GM10248 (cell line): ENCODE data around the gene CD300LB.
"Not testable (repeated sequence)": the region's sequence is repeated elsewhere in the genome, so short reads cannot be mapped to it uniquely, and the experiment has no call there.

Experiments used
- CTCF ChIA-PET: fragments of 300-600 bp; sonication (Branson Sonifier 250); formaldehyde crosslinking; extraction: SDS; loops from one replicate; lab custom pipeline; 2021; ENCODE audit warnings: antibody characterized with exemption; lab: Yijun Ruan, JAX
- POLR2A ChIA-PET: fragments of 350-650 bp; sonication (Branson Sonifier 250); formaldehyde crosslinking; extraction: SDS; loops from one replicate; lab custom pipeline; 2020; ENCODE audit warnings: antibody characterized with exemption; lab: Yijun Ruan, JAX
- DNase-seq: peaks from one replicate; pipeline ENCODE4 v3.0.0; 2012; ENCODE audit errors: extremely low spot score
- TF ChIP-seq, protein P1 (sequence below): IDR thresholded peaks from 2 replicates; pipeline ENCODE4 v1.5.1; 2012; ENCODE audit warnings: mild to moderate bottlenecking, low read depth; ENCODE audit errors: extremely low read depth, missing control alignments, control extremely low read depth

CD300LB gene

DNA sequence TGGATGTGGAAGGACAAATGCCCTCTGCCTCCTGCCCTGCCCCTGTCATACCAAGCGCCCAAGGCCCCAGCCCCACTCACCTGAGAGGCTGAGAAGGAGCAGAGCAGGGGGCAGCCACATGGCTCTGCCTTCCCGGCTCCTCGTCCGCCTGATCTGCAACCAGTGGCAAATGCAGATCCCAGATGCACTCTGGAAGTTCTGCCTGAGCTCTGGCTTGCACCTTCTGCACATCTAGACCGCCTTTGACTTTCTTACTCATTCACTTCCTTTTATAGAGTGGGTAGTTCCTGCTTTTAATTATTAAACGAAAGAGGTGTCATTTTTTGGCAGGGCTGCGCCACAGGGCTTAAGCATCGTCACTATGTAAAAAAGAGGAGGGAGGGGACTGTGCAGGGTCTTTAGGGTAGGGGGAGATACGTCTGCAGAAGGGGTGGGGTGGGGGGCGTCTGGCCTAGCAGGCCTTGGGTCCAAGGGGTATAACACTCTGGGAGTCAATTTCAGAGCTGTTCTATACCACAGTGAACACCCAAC is at the start of gene CD300LB:
Gene CD300LB, minus strand, starts transcription at position 245 of the 531 bp plus-strand sequence. Its CDS starts 125 bp downstream, at position 120.
- ChIA-PET CTCF (interaction anchor here (1.0 to 7.7 kb wide), 13 partner anchors 11 to 235 kb away, joined by 3 to 68 read pairs (median 3); partner anchors contain the start of gene GPR142), POLR2A (no interaction called here)
- TF ChIP-seq, protein P1, sequence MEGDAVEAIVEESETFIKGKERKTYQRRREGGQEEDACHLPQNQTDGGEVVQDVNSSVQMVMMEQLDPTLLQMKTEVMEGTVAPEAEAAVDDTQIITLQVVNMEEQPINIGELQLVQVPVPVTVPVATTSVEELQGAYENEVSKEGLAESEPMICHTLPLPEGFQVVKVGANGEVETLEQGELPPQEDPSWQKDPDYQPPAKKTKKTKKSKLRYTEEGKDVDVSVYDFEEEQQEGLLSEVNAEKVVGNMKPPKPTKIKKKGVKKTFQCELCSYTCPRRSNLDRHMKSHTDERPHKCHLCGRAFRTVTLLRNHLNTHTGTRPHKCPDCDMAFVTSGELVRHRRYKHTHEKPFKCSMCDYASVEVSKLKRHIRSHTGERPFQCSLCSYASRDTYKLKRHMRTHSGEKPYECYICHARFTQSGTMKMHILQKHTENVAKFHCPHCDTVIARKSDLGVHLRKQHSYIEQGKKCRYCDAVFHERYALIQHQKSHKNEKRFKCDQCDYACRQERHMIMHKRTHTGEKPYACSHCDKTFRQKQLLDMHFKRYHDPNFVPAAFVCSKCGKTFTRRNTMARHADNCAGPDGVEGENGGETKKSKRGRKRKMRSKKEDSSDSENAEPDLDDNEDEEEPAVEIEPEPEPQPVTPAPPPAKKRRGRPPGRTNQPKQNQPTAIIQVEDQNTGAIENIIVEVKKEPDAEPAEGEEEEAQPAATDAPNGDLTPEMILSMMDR = no peak
- peak; percentile 45 for DNase-seq

DNA sequence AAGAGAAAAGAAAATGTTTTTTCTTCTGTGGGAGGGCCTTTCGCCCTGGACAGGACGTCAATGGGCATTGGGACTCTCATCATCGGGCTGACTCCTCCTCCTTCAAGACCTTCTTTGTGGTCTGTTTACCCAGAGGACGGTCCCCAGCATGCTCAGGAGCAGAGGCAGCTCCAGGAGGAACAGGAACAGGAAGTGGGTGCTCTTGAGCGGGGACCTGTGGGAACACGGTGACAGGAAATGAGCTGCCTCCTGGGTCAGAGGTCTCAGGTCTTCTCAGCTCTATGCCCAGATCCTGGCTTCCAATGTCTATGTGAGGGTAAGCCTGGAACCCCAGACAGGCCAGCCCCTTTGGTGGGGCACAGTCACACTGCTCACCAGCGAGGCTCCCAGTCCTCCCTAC is 48.6 kb upstream of the CD300LB start:
- ChIA-PET CTCF (interaction anchor here (1.0 to 1.5 kb wide), 2 partner anchors 13 to 77 kb away, joined by 3 read pairs; no protein-coding TSS in a partner anchor), POLR2A (no interaction called here)
- TF ChIP-seq, protein P1 = no peak
- DNase-seq = no peak

DNA sequence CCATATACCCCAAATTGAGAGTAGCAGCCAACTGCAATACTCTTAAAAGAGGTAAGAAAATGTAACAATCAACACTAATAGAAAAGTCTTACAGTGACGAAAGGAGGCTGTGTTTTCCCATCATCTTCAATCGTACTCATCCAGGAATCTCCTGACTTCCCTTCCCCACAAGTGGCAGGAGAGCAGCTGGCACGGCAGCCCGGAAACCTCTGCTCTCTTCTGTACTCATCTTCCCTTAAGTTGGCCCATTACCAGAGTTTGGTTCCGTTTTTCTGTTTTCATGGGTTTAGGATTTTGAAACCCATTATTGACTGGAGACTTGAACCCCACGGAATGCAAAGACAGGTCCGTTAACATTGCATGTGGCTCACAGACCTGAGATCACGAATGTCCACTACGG is 47.7 kb upstream of the CD300LB start:
- ChIA-PET POLR2A (no interaction called here), CTCF (interaction anchor here (1.2 to 1.5 kb wide), 2 partner anchors 13 to 78 kb away, joined by 3 read pairs; no protein-coding TSS in a partner anchor)
- TF ChIP-seq, protein P1 = no peak
- no peak for DNase-seq

DNA sequence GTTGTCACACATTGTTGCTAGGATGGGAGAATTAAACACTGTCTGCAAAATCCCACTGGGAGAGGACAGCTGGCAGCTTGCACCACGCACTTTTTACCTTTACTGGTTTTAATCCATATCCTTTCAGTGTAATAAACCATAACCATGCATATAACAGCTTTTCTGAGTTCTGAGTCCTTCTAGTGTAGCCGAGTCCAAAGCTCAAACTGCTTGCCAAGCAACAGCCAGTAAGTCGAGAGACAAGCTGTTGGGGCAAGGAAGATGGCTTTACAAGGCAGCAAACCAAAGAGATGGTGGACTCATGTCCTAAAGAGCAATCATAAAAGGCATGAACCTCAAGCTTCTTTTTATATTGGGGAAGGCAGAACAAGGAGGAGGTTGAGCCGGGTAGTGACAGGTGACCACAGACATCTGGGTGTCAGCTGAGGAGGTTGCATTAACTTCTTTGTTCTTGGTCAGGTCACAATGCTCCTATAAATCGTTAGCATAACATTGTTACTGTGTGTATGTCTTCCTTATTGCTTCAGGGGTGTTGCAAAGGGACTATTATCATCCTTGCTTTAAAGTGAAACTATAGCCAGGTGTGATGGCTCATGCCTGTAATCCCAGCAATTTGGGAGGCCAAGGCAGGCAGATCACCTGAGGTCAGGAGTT is 43.3 kb upstream of the CD300LB start:
- TF ChIP-seq, protein P1 = no peak
- CTCF ChIA-PET = interaction anchor here (0.9 to 1.5 kb wide), 3 partner anchors 8 to 28 kb away, joined by 3 to 6 read pairs (median 3); no protein-coding TSS in a partner anchor
- no peak for DNase-seq
- POLR2A ChIA-PET = no interaction called here

DNA sequence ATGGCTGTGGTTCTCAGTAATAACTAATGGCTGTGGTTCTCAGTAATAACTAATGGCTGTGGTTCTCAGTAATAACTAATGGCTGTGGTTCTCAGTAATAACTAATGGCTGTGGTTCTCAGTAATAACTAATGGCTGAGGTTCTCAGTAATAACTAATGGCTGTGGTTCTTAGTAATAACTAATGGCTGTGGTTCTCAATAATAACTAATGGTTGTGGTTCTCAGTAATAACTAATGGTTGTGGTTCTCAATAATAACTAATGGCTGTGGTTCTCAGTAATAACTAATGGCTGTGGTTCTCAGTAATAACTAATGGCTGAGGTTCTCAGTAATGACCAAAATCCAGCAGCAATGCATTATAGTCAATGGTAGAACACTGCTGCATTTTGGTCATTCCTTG is 42.4 kb upstream of the CD300LB start:
- POLR2A ChIA-PET, DNase-seq: not testable (repeated sequence)
- CTCF ChIA-PET = interaction anchor here (0.8 to 1.5 kb wide), 6 partner anchors 7 to 183 kb away, joined by 3 to 6 read pairs (median 3); partner anchors contain the start of gene RAB37

DNA sequence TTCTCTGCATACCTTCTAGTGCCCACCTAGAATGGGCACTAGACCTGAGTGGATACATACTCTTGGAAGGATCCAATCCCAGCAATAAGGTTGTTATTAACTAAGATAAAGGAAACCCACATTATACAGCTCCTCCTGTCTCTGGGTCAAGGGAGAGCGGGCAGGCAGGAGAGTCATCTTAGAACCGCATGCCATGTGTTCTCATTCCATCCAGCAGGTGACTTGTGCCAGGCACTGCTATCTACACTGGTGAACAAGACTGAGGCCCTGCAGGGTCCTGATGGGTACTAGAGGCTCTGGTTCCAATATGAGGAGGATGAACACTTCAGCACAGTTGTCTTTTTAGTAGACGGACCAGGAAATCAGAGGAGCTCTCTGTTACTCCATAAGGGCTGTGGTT is 41.9 kb upstream of the CD300LB start:
- TF ChIP-seq, protein P1 = no peak
- ChIA-PET POLR2A (no interaction called here), CTCF (interaction anchor here (0.8 to 1.5 kb wide), 5 partner anchors 20 to 182 kb away, joined by 3 to 6 read pairs (median 3); partner anchors contain the start of gene RAB37)
- no peak for DNase-seq

DNA sequence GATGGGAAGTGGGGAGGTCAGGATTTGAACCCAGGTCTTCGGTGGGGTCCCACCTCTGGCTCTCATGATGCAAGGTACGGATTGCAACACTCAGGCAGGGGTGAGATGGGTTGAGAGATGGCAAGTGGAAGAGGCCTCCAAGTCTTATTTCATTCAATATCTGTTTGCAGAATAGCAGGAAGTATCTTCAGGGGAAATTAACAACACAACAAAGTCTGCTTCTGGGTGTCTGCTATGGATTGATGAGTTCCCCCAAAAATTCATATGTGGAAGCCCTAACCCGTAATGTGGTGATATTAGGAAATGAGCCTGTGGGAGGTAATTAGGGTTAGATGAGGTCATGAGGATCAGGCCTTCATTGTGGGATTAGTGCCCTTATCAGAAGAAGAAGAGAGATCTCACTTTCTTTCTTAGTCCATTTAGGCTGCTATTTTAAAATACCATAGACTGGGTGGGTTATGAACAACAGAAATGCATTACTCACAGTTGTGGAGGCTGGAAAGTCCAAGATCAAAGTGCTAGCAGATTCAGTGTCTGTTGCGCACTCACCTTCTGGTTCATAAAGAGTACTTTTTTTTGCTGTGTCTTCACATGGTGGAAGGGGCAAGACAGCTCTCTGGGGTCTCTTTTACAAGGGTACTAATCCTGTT is 40.5 kb upstream of the CD300LB start:
- POLR2A ChIA-PET = no interaction called here
- no peak for DNase-seq
- CTCF ChIA-PET = no interaction called here
- TF ChIP-seq, protein P1 = no peak
